ENCODE measurements around the gene LZTS2. TPM values are rescaled to one million over a fixed set of nuclear protein-coding genes. Genes with fewer than 3 reads are reported as not detected.

Gene LZTS2
- total and polyA plus RNA-seq, 2 of the 4 experiments (the other 2 are of a cell fraction), result 19.2 to 101 TPM

GRCh38 chr10:100993986-100994708, 5.5 kb upstream of the LZTS2 start:
- intact Hi-C loops (cut with micrococcal nuclease) (loop anchor here (1.0 kb wide), 1 partner anchor 19 kb away; no protein-coding TSS in a partner anchor), dilution Hi-C loops (cut with HindIII; ENCODE audit: low sequenced_read_pairs, unreplicated experiment) (no loop called here)

More at GRCh38 chr10:100993986-100994708, 5.5 kb upstream of the LZTS2 start:
- DNase-seq, result peak; percentile 45
- Histone ChIP-seq H3K9me3 (ENCODE audit: control insufficient read depth, insufficient read depth, low read length) (no peaks in the 10 kb centered on the region), H2BK15ac (ENCODE audit: low read depth, low read length) (no peak overlapping the region), H3K4me1 (ENCODE audit: control insufficient read depth, insufficient read depth, low read length) (peaks cover 11% of the 10 kb centered on the region), H4K91ac (ENCODE audit: insufficient read depth, low read depth, low read length) (no peak overlapping the region), H2AK5ac (ENCODE audit: low read depth, low read length) (no peak overlapping the region; the same call in 1 of the 2 replicates), H3K4ac (ENCODE audit: low read depth, low read length) (no peak overlapping the region), H3K23ac (ENCODE audit: low read depth, low read length) (no peak overlapping the region), H3K56ac (ENCODE audit: extremely low read depth, insufficient read depth, low read length) (no peak overlapping the region), H2AK9ac (replicated peaks; ENCODE audit: low read depth, low read length, poor library complexity) (no peak overlapping the region), H3K27ac (ENCODE audit: insufficient read depth, low read length) (no peak overlapping the region), H2BK120ac (ENCODE audit: low read depth, low read length) (no peak overlapping the region), H2AFZ (replicated peaks; ENCODE audit: low read length, poor library complexity) (peak overlapping the region; percentile 6), H4K20me1 (ENCODE audit: insufficient read depth, low read length) (peaks cover 4% of the 10 kb centered on the region; the same call in 1 of the 2 replicates), H2BK20ac (ENCODE audit: low read depth, low read length) (no peak overlapping the region), H3K14ac (replicated peaks; ENCODE audit: low read depth, low read length) (no peak overlapping the region), H3K27me3 (ENCODE audit: control insufficient read depth, insufficient read depth, low read length) (no peaks in the 10 kb centered on the region), H3K36me3 (ENCODE audit: control insufficient read depth, insufficient read depth, low read length) (peaks cover 24% of the 10 kb centered on the region), H3K9me1 (ENCODE audit: insufficient read depth, low read length) (peaks cover 4% of the 10 kb centered on the region; the same call in 1 of the 2 replicates), H4K8ac (ENCODE audit: low read depth in 2 of 2, low read length in 2 of 2) (no peak overlapping the region), H2BK5ac (ENCODE audit: low read depth, low read length, poor library complexity, severe bottlenecking) (no peak overlapping the region), H3K18ac (ENCODE audit: low read depth, low read length) (no peak overlapping the region), H3K4me3 (ENCODE audit: insufficient read depth, low read depth, low read length) (no peak overlapping the region), H4K5ac (ENCODE audit: low read depth, low read length) (no peak overlapping the region), H3K9ac (ENCODE audit: low read depth, low read length) (no peak overlapping the region), H3K79me1 (ENCODE audit: low read depth in 1 of 2, low read length in 2 of 2) (peaks cover 23 to 34% of the 10 kb centered on the region in 2 experiments), H3K4me2 (ENCODE audit: low read depth, low read length) (no peak overlapping the region)
- peak; percentile 77 for TF ChIP-seq RAD21 (IDR thresholded peaks at IDR 0.05; ENCODE audit: low read length)
- TF ChIP-seq ELK1 (IDR thresholded peaks at IDR 0.05; ENCODE audit: borderline replicate concordance, low read depth, low read length), result no peak
- peak; percentile 89 for TF ChIP-seq CTCF (conservative IDR thresholded peaks at IDR 0.05; ENCODE audit: low read depth, low read length)
- TF ChIP-seq SMC3 (IDR thresholded peaks at IDR 0.05; ENCODE audit: low read depth, low read length), result peak; percentile 89
- ChIA-PET POLR2A (ENCODE audit: unreplicated experiment) (no interaction called here), CTCF (interaction anchor here (0.7 to 2.9 kb wide), 3 partner anchors 13 to 25 kb away, joined by 3 to 18 read pairs (median 4); no protein-coding TSS in a partner anchor)
- 62% methylated on average over 3 of the region's 10 CpGs; no CpG with 5 or more reads in 1 of the 2 experiments for WGBS, 2 experiments (ENCODE audit: extremely low coverage in 2 of 2, insufficient read length in 1 of 2)
- in situ Hi-C loops (cut with MboI; ENCODE audit: low sequenced_read_pairs), result no loop called here
- ATAC-seq (ENCODE audit: low read depth), result no peak
- BruUV-seq (replicated peaks), result no TSS peak

Data from IMR-90 (cell line).